IMR-90 (cell line): ENCODE data around the gene CPTP. TPM values are rescaled to one million over a fixed set of nuclear protein-coding genes. Genes with fewer than 3 reads are reported as not detected.

Experiments
- ATAC-seq: fragments of 200-7000 bp; cut with Tn5 transposase; 2 replicates; pipeline ENCODE4 v1.9.1; 2020; ENCODE audit warnings: low read depth, mild to moderate bottlenecking, moderate library complexity
- BruUV-seq: library from RNA; stranded (reverse); fragments of 400-500 nt; replicated peaks from 2 replicates; lab custom pipeline; 2021; lab: Mats Ljungman, UMichigan
- CTCF ChIA-PET: fragments of 300-600 bp; formaldehyde crosslinking; extraction: SDS; loops from one replicate; lab custom pipeline; 2021; ENCODE audit warnings: antibody characterized with exemption; lab: Yijun Ruan, JAX
- POLR2A ChIA-PET: fragments of 300-600 bp; sonication (Branson Sonifier 250); formaldehyde crosslinking; loops from one replicate; lab custom pipeline; 2022; ENCODE audit warnings: antibody characterized with exemption; ENCODE audit not compliant: unreplicated experiment; lab: Charles Lee
- DNase-seq: peaks from one replicate; pipeline ENCODE4 v3.0.0; 2013
- H2AFZ ChIP-seq: replicated peaks from 2 replicates; pipeline ENCODE3; 2013; ENCODE audit warnings: low read length, mild to moderate bottlenecking; ENCODE audit not compliant: poor library complexity
- H2AK5ac ChIP-seq: 2 replicates; pipeline ENCODE4 v1.6.1; 2013; ENCODE audit warnings: low read depth, low read length, inconsistent platforms
- H2AK9ac ChIP-seq: replicated peaks from 2 replicates; pipeline ENCODE3; 2013; ENCODE audit warnings: mild to moderate bottlenecking, low read depth, low read length, moderate library complexity; ENCODE audit not compliant: poor library complexity
- H2BK120ac ChIP-seq: 2 replicates; pipeline ENCODE4 v1.6.1; 2013; ENCODE audit warnings: low read depth, low read length, inconsistent platforms
- H2BK15ac ChIP-seq: 3 replicates; pipeline ENCODE4 v1.6.1; 2013; ENCODE audit warnings: low read depth, low read length, inconsistent platforms
- H2BK20ac ChIP-seq: 2 replicates; pipeline ENCODE4 v1.6.1; 2013; ENCODE audit warnings: low read depth, mild to moderate bottlenecking, inconsistent platforms, low read length, moderate library complexity
- H2BK5ac ChIP-seq: 2 replicates; pipeline ENCODE4 v1.6.1; 2013; ENCODE audit warnings: mild to moderate bottlenecking, low read depth, low read length, inconsistent platforms; ENCODE audit not compliant: poor library complexity, severe bottlenecking
- H3K14ac ChIP-seq: replicated peaks from 2 replicates; pipeline ENCODE4 v1.6.1; 2013; ENCODE audit warnings: low read depth, low read length, inconsistent platforms
- H3K18ac ChIP-seq: 2 replicates; pipeline ENCODE4 v1.6.1; 2013; ENCODE audit warnings: low read depth, low read length, control low read depth
- H3K23ac ChIP-seq: 2 replicates; pipeline ENCODE4 v1.6.1; 2013; ENCODE audit warnings: low read depth, low read length, inconsistent platforms
- H3K27ac ChIP-seq: 2 replicates; pipeline ENCODE4 v1.5.1; 2013; ENCODE audit warnings: mild to moderate bottlenecking, control low read depth, low read length; ENCODE audit not compliant: insufficient read depth
- H3K27me3 ChIP-seq: 2 replicates; pipeline ENCODE4 v1.6.1; 2013; ENCODE audit warnings: low read length; ENCODE audit not compliant: control insufficient read depth, insufficient read depth
- H3K36me3 ChIP-seq: 2 replicates; pipeline ENCODE4 v1.6.1; 2013; ENCODE audit warnings: low read length, mixed read lengths; ENCODE audit not compliant: control insufficient read depth, insufficient read depth
- H3K4ac ChIP-seq: 2 replicates; pipeline ENCODE4 v1.6.1; 2013; ENCODE audit warnings: low read depth, low read length, inconsistent platforms
- H3K4me1 ChIP-seq: 2 replicates; pipeline ENCODE4 v1.6.1; 2013; ENCODE audit warnings: low read length, mixed read lengths; ENCODE audit not compliant: control insufficient read depth, insufficient read depth
- H3K4me2 ChIP-seq: 2 replicates; pipeline ENCODE4 v1.6.1; 2013; ENCODE audit warnings: low read depth, mild to moderate bottlenecking, control low read depth, low read length, moderate library complexity
- H3K4me3 ChIP-seq: 2 replicates; pipeline ENCODE4 v1.5.1; 2013; ENCODE audit warnings: low read depth, mild to moderate bottlenecking, control low read depth, low read length, moderate library complexity; ENCODE audit not compliant: insufficient read depth
- H3K56ac ChIP-seq: 2 replicates; pipeline ENCODE4 v1.6.1; 2013; ENCODE audit warnings: low read length, inconsistent platforms; ENCODE audit not compliant: insufficient read depth; ENCODE audit errors: extremely low read depth
- H3K79me1 ChIP-seq, 2 experiments: 2 replicates each; pipeline ENCODE4 v1.6.1; 2013; ENCODE audit warnings: low read length in 2 of 2, inconsistent platforms in 1 of 2, low read depth in 1 of 2
- H3K9ac ChIP-seq: 2 replicates; pipeline ENCODE4 v1.6.1; 2013; ENCODE audit warnings: low read depth, low read length, control low read depth
- H3K9me1 ChIP-seq: 2 replicates; pipeline ENCODE4 v1.6.1; 2013; ENCODE audit warnings: low read length, inconsistent platforms; ENCODE audit not compliant: insufficient read depth
- H3K9me3 ChIP-seq: 2 replicates; pipeline ENCODE4 v1.6.1; 2013; ENCODE audit warnings: low read length; ENCODE audit not compliant: control insufficient read depth, insufficient read depth
- H4K20me1 ChIP-seq: 2 replicates; pipeline ENCODE4 v1.6.1; 2013; ENCODE audit warnings: low read length, inconsistent platforms; ENCODE audit not compliant: insufficient read depth
- H4K5ac ChIP-seq: 2 replicates; pipeline ENCODE4 v1.6.1; 2013; ENCODE audit warnings: mild to moderate bottlenecking, low read depth, low read length, control low read depth
- H4K8ac ChIP-seq, 2 experiments: 2 replicates each; pipeline ENCODE4 v1.6.1; 2013; ENCODE audit warnings: low read depth in 2 of 2, low read length in 2 of 2, control low read depth in 1 of 2, inconsistent platforms in 1 of 2
- H4K91ac ChIP-seq: 2 replicates; pipeline ENCODE4 v1.6.1; 2013; ENCODE audit warnings: low read depth, low read length, inconsistent platforms; ENCODE audit not compliant: insufficient read depth
- BHLHE40 ChIP-seq: fragments of 150-350 bp; IDR thresholded peaks from 2 replicates; pipeline ENCODE4 v1.6.1; 2016; ENCODE audit warnings: mild to moderate bottlenecking, low read depth, low read length
- FOS ChIP-seq: fragments of 150-350 bp; IDR thresholded peaks from 2 replicates; pipeline ENCODE4 v1.6.1; 2016; ENCODE audit warnings: low read depth, low read length
- MAZ ChIP-seq: IDR thresholded peaks from 2 replicates; pipeline ENCODE4 v1.6.1; 2012; ENCODE audit warnings: low read depth, mild to moderate bottlenecking, low read length, improper control_type of control experiment, moderate library complexity, borderline replicate concordance
- NFE2L2 ChIP-seq: fragments of 150-350 bp; IDR thresholded peaks from 2 replicates; pipeline ENCODE4 v1.6.1; 2016; ENCODE audit warnings: low read depth, mild to moderate bottlenecking, low read length
- RCOR1 ChIP-seq: IDR thresholded peaks from 2 replicates; pipeline ENCODE4 v1.6.1; 2012; ENCODE audit warnings: mild to moderate bottlenecking, low read length, improper control_type of control experiment; ENCODE audit not compliant: insufficient replicate concordance
- SMC3 ChIP-seq: fragments of 150-350 bp; IDR thresholded peaks from 2 replicates; pipeline ENCODE4 v1.6.1; 2016; ENCODE audit warnings: low read depth, mild to moderate bottlenecking, antibody characterized with exemption, low read length, moderate library complexity
- WGBS, 2 experiments: methylation state at CpG; one replicate each; pipeline versions ENCODE4 v1.1.5 to v1.1.7; 2013; ENCODE audit warnings: missing lambda C conversion rate in 2 of 2; ENCODE audit not compliant: insufficient read length in 1 of 2; ENCODE audit errors: extremely low coverage in 2 of 2; 5-methylcytosine and 5-hydroxymethylcytosine counted together
- dilution Hi-C: fragments of 300-500 bp; cut with HindIII; formaldehyde crosslinking; loops from one replicate; pipeline ENCODE4 v1.14.3; 2018; ENCODE audit warnings: low sequenced_read_pairs; ENCODE audit not compliant: unreplicated experiment
- in situ Hi-C: fragments of 300-500 bp; cut with MboI; formaldehyde crosslinking; loops from 3 replicates; pipeline ENCODE4 v1.14.3; 2019; ENCODE audit warnings: low sequenced_read_pairs, inconsistent platforms, mixed read lengths
- intact Hi-C: fragments of 100-400 bp; cut with micrococcal nuclease; formaldehyde crosslinking; loops from 2 replicates; pipeline ENCODE4 v1.10.0; 2022
- polyA plus RNA-seq, 3 experiments: library from polyadenylated mRNA; depleted of rRNA; stranded (reverse); fragments of >200 nt; gene quantifications; 2 replicates each; pipeline ENCODE4 v1.2.3, GENCODE V29; 2012; ENCODE audit warnings: low replicate concordance in 1 of 3
- total RNA-seq: library from RNA; depleted of rRNA; stranded (reverse); fragments of >200 nt; gene quantifications from 2 replicates; pipeline ENCODE4 v1.2.3, GENCODE V29; 2012

CPTP gene
- total and polyA plus RNA-seq, 2 of the 4 experiments (the other 2 are of a cell fraction), result 2.7 to 12.1 TPM

- in situ Hi-C loops, result no loop called here
- POLR2A ChIA-PET, result no interaction called here
- peak overlapping the region; percentile 91 for H3K9ac ChIP-seq
Measured at GRCh38 chr1:1305300-1306069, 19.1 kb upstream of the CPTP start.

More at GRCh38 chr1:1305300-1306069, 19.1 kb upstream of the CPTP start:
- Histone ChIP-seq H4K5ac (peak overlapping the region; percentile 58), H3K23ac (peak overlapping the region; percentile 84), H4K91ac (peak overlapping the region; percentile 86), H3K56ac (0 out of 2 replicates have a peak overlapping the region, but pooled peaks have one; percentile 31), H3K18ac (peak overlapping the region; percentile 24; the same call in 1 of the 2 replicates), H2AK9ac (peak overlapping the region; percentile 97), H3K4me3 (peak overlapping the region; percentile 93), H2BK15ac (peak overlapping the region; percentile 72; the same call in 2 of the 3 replicates), H3K4me1 (peaks cover 31% of the 10 kb centered on the region), H3K9me3 (no peaks in the 10 kb centered on the region), H3K27me3 (no peaks in the 10 kb centered on the region), H3K14ac (peak overlapping the region; percentile 67), H3K27ac (peak overlapping the region; percentile 89), H2AFZ (peak overlapping the region; percentile 87), H4K20me1 (peaks cover 41% of the 10 kb centered on the region), H2BK5ac (peak overlapping the region; percentile 75), H3K9me1 (peaks cover 3% of the 10 kb centered on the region), H2AK5ac (peak overlapping the region; percentile 91), H3K4ac (peak overlapping the region; percentile 90), H3K36me3 (peaks cover 8% of the 10 kb centered on the region), H2BK20ac (peak overlapping the region; percentile 38), H4K8ac (peak overlapping the region; percentile 36 to 91; a peak in 3 of 4 replicates), H3K4me2 (peak overlapping the region; percentile 100), H3K79me1 (peaks cover 3 to 68% of the 10 kb centered on the region in 2 experiments; a peak in 3 of 4 replicates), H2BK120ac (peak overlapping the region; percentile 70)
- intact Hi-C loops (loop anchor here (5.0 kb wide), 2 partner anchors 52 to 183 kb away; partner anchors contain the start of gene MXRA8), dilution Hi-C loops (no loop called here)
- 30% methylated on average over 9 of the region's 25 CpGs; no CpG with 5 or more reads in 1 of the 2 experiments for WGBS, 2 experiments
- peak; percentile 30 for ATAC-seq
- CTCF ChIA-PET, result interaction anchor here (0.7 to 1.3 kb wide), 2 partner anchors 29 to 183 kb away, joined by 3 read pairs; no protein-coding TSS in a partner anchor
- TF ChIP-seq MAZ (peak; percentile 86), FOS (peak; percentile 41; the same call in 1 of the 2 replicates), NFE2L2 (peak; percentile 64; the same call in 1 of the 2 replicates), RCOR1 (no peak), SMC3 (no peak), BHLHE40 (peak; percentile 19; the same call in 1 of the 2 replicates)
- BruUV-seq, result no TSS peak
- peak; percentile 71 for DNase-seq
